ENCODE results near the gene SLC6A13.

Gene SLC6A13

GRCh38 chr12:203074-203461 lies 59.6 kb downstream of the SLC6A13 start:
- Histone ChIP-seq H3K27me3 (ENCODE audit: control insufficient read depth, insufficient read depth, low read length, poor library complexity, severe bottlenecking) (peaks cover 65% of the 10 kb centered on the region), H3K4me1 (ENCODE audit: control insufficient read depth, insufficient read depth, low read length) (peaks cover 18% of the 10 kb centered on the region), H3K9me3 (ENCODE audit: control insufficient read depth, low read length) (no peaks in the 10 kb centered on the region), H3K27ac (ENCODE audit: insufficient read depth, low read depth, low read length, poor library complexity, severe bottlenecking) (no peak overlapping the region), H3K36me3 (ENCODE audit: control insufficient read depth, insufficient read depth, low read length) (no peaks in the 10 kb centered on the region), H3K4me3 (ENCODE audit: insufficient read depth, low read depth, low read length) (peak overlapping the region; percentile 54)
- WGBS, 2 experiments = 43 to 46% methylated on average over 16 of the region's 16 CpGs

- H3K4me3 ChIP-seq (ENCODE audit: insufficient read depth, low read depth, low read length) = no peak overlapping the region
- H3K36me3 ChIP-seq (ENCODE audit: control insufficient read depth, insufficient read depth, low read length) = no peaks in the 10 kb centered on the region
- H3K4me1 ChIP-seq (ENCODE audit: control insufficient read depth, insufficient read depth, low read length) = peaks cover 18% of the 10 kb centered on the region
- no peaks in the 10 kb centered on the region for H3K9me3 ChIP-seq (ENCODE audit: control insufficient read depth, low read length)
- no peak overlapping the region for H3K27ac ChIP-seq (ENCODE audit: insufficient read depth, low read depth, low read length, poor library complexity, severe bottlenecking)
- 16 to 18% methylated on average over 14 to 15 of the region's 15 CpGs for WGBS, 2 experiments
- H3K27me3 ChIP-seq (ENCODE audit: control insufficient read depth, insufficient read depth, low read length, poor library complexity, severe bottlenecking) = peaks cover 65% of the 10 kb centered on the region
These were observed 60.4 kb downstream of the SLC6A13 start for GRCh38 chr12:202081-202731.

- 88 to 89% methylated on average over 8 of the region's 8 CpGs for WGBS, 2 experiments
- H3K36me3 ChIP-seq (ENCODE audit: control insufficient read depth, insufficient read depth, low read length) = no peaks in the 10 kb centered on the region
- H3K4me3 ChIP-seq (ENCODE audit: insufficient read depth, low read depth, low read length) = no peak overlapping the region
- H3K27me3 ChIP-seq (ENCODE audit: control insufficient read depth, insufficient read depth, low read length, poor library complexity, severe bottlenecking) = peaks cover 62% of the 10 kb centered on the region
- H3K9me3 ChIP-seq (ENCODE audit: control insufficient read depth, low read length) = no peaks in the 10 kb centered on the region
- peaks cover 18% of the 10 kb centered on the region for H3K4me1 ChIP-seq (ENCODE audit: control insufficient read depth, insufficient read depth, low read length)
- H3K27ac ChIP-seq (ENCODE audit: insufficient read depth, low read depth, low read length, poor library complexity, severe bottlenecking) = no peak overlapping the region
These were observed 61.3 kb downstream of the SLC6A13 start for GRCh38 chr12:201361-201760.

- no peaks in the 10 kb centered on the region for H3K9me3 ChIP-seq (ENCODE audit: control insufficient read depth, low read length)
- H3K27me3 ChIP-seq (ENCODE audit: control insufficient read depth, insufficient read depth, low read length, poor library complexity, severe bottlenecking) = peaks cover 36% of the 10 kb centered on the region
- no peaks in the 10 kb centered on the region for H3K36me3 ChIP-seq (ENCODE audit: control insufficient read depth, insufficient read depth, low read length)
- H3K4me1 ChIP-seq (ENCODE audit: control insufficient read depth, insufficient read depth, low read length) = peaks cover 9% of the 10 kb centered on the region
- WGBS, 2 experiments = 80 to 83% methylated on average over 7 to 9 of the region's 9 CpGs
- no peak overlapping the region for H3K27ac ChIP-seq (ENCODE audit: insufficient read depth, low read depth, low read length, poor library complexity, severe bottlenecking)
- H3K4me3 ChIP-seq (ENCODE audit: insufficient read depth, low read depth, low read length) = no peak overlapping the region
These were observed 63.9 kb downstream of the SLC6A13 start for GRCh38 chr12:198705-199104.

GRCh38 chr12:197911-198695 lies 64.5 kb downstream of the SLC6A13 start:
- H3K9me3 ChIP-seq (ENCODE audit: control insufficient read depth, low read length) = no peaks in the 10 kb centered on the region
- H3K36me3 ChIP-seq (ENCODE audit: control insufficient read depth, insufficient read depth, low read length) = no peaks in the 10 kb centered on the region
- peaks cover 9% of the 10 kb centered on the region for H3K4me1 ChIP-seq (ENCODE audit: control insufficient read depth, insufficient read depth, low read length)
- 89 to 91% methylated on average over 11 of the region's 11 CpGs for WGBS, 2 experiments
- H3K27ac ChIP-seq (ENCODE audit: insufficient read depth, low read depth, low read length, poor library complexity, severe bottlenecking) = no peak overlapping the region
- peaks cover 30% of the 10 kb centered on the region for H3K27me3 ChIP-seq (ENCODE audit: control insufficient read depth, insufficient read depth, low read length, poor library complexity, severe bottlenecking)
- H3K4me3 ChIP-seq (ENCODE audit: insufficient read depth, low read depth, low read length) = no peak overlapping the region

- 85 to 91% methylated on average over 3 of the region's 3 CpGs for WGBS, 2 experiments
- Histone ChIP-seq H3K4me1 (ENCODE audit: control insufficient read depth, insufficient read depth, low read length) (peaks cover 5% of the 10 kb centered on the region), H3K27me3 (ENCODE audit: control insufficient read depth, insufficient read depth, low read length, poor library complexity, severe bottlenecking) (peaks cover 23% of the 10 kb centered on the region), H3K9me3 (ENCODE audit: control insufficient read depth, low read length) (no peaks in the 10 kb centered on the region), H3K4me3 (ENCODE audit: insufficient read depth, low read depth, low read length) (no peak overlapping the region), H3K36me3 (ENCODE audit: control insufficient read depth, insufficient read depth, low read length) (no peaks in the 10 kb centered on the region), H3K27ac (ENCODE audit: insufficient read depth, low read depth, low read length, poor library complexity, severe bottlenecking) (no peak overlapping the region)
These were observed 65.3 kb downstream of the SLC6A13 start for GRCh38 chr12:197347-197746.

GRCh38 chr12:196436-196835 lies 66.2 kb downstream of the SLC6A13 start:
- Histone ChIP-seq H3K27me3 (ENCODE audit: control insufficient read depth, insufficient read depth, low read length, poor library complexity, severe bottlenecking) (peaks cover 14% of the 10 kb centered on the region), H3K4me3 (ENCODE audit: insufficient read depth, low read depth, low read length) (no peak overlapping the region), H3K27ac (ENCODE audit: insufficient read depth, low read depth, low read length, poor library complexity, severe bottlenecking) (no peak overlapping the region), H3K4me1 (ENCODE audit: control insufficient read depth, insufficient read depth, low read length) (no peaks in the 10 kb centered on the region), H3K9me3 (ENCODE audit: control insufficient read depth, low read length) (no peaks in the 10 kb centered on the region), H3K36me3 (ENCODE audit: control insufficient read depth, insufficient read depth, low read length) (no peaks in the 10 kb centered on the region)
- WGBS, 2 experiments = 80 to 82% methylated on average over 4 of the region's 4 CpGs

GRCh38 chr12:195951-196350 lies 66.7 kb downstream of the SLC6A13 start:
- H3K4me3 ChIP-seq (ENCODE audit: insufficient read depth, low read depth, low read length) = no peak overlapping the region
- H3K27me3 ChIP-seq (ENCODE audit: control insufficient read depth, insufficient read depth, low read length, poor library complexity, severe bottlenecking) = peaks cover 9% of the 10 kb centered on the region
- no peaks in the 10 kb centered on the region for H3K36me3 ChIP-seq (ENCODE audit: control insufficient read depth, insufficient read depth, low read length)
- H3K9me3 ChIP-seq (ENCODE audit: control insufficient read depth, low read length) = no peaks in the 10 kb centered on the region
- no peaks in the 10 kb centered on the region for H3K4me1 ChIP-seq (ENCODE audit: control insufficient read depth, insufficient read depth, low read length)
- 93% methylated on average over 15 of the region's 15 CpGs for WGBS, 2 experiments
- H3K27ac ChIP-seq (ENCODE audit: insufficient read depth, low read depth, low read length, poor library complexity, severe bottlenecking) = no peak overlapping the region

- H3K9me3 ChIP-seq (ENCODE audit: control insufficient read depth, low read length) = no peaks in the 10 kb centered on the region
- H3K27ac ChIP-seq (ENCODE audit: insufficient read depth, low read depth, low read length, poor library complexity, severe bottlenecking) = no peak overlapping the region
- 79 to 83% methylated on average over 5 of the region's 5 CpGs for WGBS, 2 experiments
These were observed 67.5 kb downstream of the SLC6A13 start for GRCh38 chr12:195156-195555.

GRCh38 chr12:194276-194675 lies 68.4 kb downstream of the SLC6A13 start:
- no peaks in the 10 kb centered on the region for H3K4me1 ChIP-seq (ENCODE audit: control insufficient read depth, insufficient read depth, low read length)
- H3K27me3 ChIP-seq (ENCODE audit: control insufficient read depth, insufficient read depth, low read length, poor library complexity, severe bottlenecking) = peaks cover 8% of the 10 kb centered on the region
- no peak overlapping the region for H3K27ac ChIP-seq (ENCODE audit: insufficient read depth, low read depth, low read length, poor library complexity, severe bottlenecking)
- no peaks in the 10 kb centered on the region for H3K36me3 ChIP-seq (ENCODE audit: control insufficient read depth, insufficient read depth, low read length)
- no peak overlapping the region for H3K4me3 ChIP-seq (ENCODE audit: insufficient read depth, low read depth, low read length)
- H3K9me3 ChIP-seq (ENCODE audit: control insufficient read depth, low read length) = no peaks in the 10 kb centered on the region
- 90 to 94% methylated on average over 7 of the region's 7 CpGs for WGBS, 2 experiments

More at GRCh38 chr12:195156-195555, 67.5 kb downstream of the SLC6A13 start:
- Histone ChIP-seq H3K27me3 (ENCODE audit: control insufficient read depth, insufficient read depth, low read length, poor library complexity, severe bottlenecking) (peaks cover under 1% of the 10 kb centered on the region), H3K4me1 (ENCODE audit: control insufficient read depth, insufficient read depth, low read length) (no peaks in the 10 kb centered on the region), H3K4me3 (ENCODE audit: insufficient read depth, low read depth, low read length) (no peak overlapping the region), H3K36me3 (ENCODE audit: control insufficient read depth, insufficient read depth, low read length) (no peaks in the 10 kb centered on the region)

Measured in ectodermal cell (in vitro differentiated cells).